HepG2 (cell line): ENCODE data around the gene TEX19. TPM values are rescaled to one million over a fixed set of nuclear protein-coding genes. Genes with fewer than 3 reads are reported as not detected.

Experiments
- CHD2 ChIP-seq: IDR thresholded peaks from 2 replicates; pipeline ENCODE4 v1.6.1; 2011; ENCODE audit warnings: low read depth, low read length, improper control_type of control experiment
- EZH2 ChIP-seq: conservative IDR thresholded peaks from 2 replicates; pipeline ENCODE4 v1.6.1; 2012; ENCODE audit warnings: mild to moderate bottlenecking, low read depth, low read length, moderate library complexity
- FOSL2 ChIP-seq: sonication (generic); formaldehyde crosslinking; IDR thresholded peaks from 2 replicates; pipeline ENCODE4 v1.4.0; 2020; ENCODE audit warnings: missing genetic modification reagents
- HES4 ChIP-seq: sonication (generic); formaldehyde crosslinking; IDR thresholded peaks from 2 replicates; pipeline ENCODE4 v1.9.0; 2021; ENCODE audit warnings: mild to moderate bottlenecking, missing genetic modification reagents, borderline replicate concordance
- HHEX ChIP-seq: IDR thresholded peaks from 2 replicates; pipeline ENCODE4 v1.6.1; 2016; ENCODE audit warnings: control low read depth
- HNRNPUL1 ChIP-seq: fragments of 200-400 bp; formaldehyde crosslinking; IDR thresholded peaks from 2 replicates; pipeline ENCODE4 v1.6.1; 2017; ENCODE audit warnings: low read depth, mild to moderate bottlenecking, low read length, moderate library complexity
- MAFK ChIP-seq, 2 experiments: IDR thresholded peaks in 1 of 2; conservative IDR thresholded peaks in 1 of 2; 2 replicates each; pipeline ENCODE4 v1.6.1; 2011; ENCODE audit warnings: improper control_type of control experiment in 2 of 2, low read length in 2 of 2
- NR2F6 ChIP-seq, 2 experiments: IDR thresholded peaks; 2 replicates each; pipeline ENCODE4 v1.6.1; 2016; ENCODE audit warnings: antibody characterized with exemption in 1 of 2, mild to moderate bottlenecking in 1 of 2
- PAWR ChIP-seq: sonication (generic); formaldehyde crosslinking; IDR thresholded peaks from 2 replicates; pipeline ENCODE4 v1.4.0; 2020; ENCODE audit warnings: missing genetic modification reagents, mild to moderate bottlenecking, borderline replicate concordance
- PTBP1 ChIP-seq: fragments of 200-400 bp; formaldehyde crosslinking; IDR thresholded peaks from 2 replicates; pipeline ENCODE4 v1.6.1; 2018; ENCODE audit warnings: low read length, low read depth; ENCODE audit not compliant: poor library complexity, severe bottlenecking
- SIX1 ChIP-seq: sonication (generic); formaldehyde crosslinking; IDR thresholded peaks from 2 replicates; pipeline ENCODE4 v1.4.0; 2020; ENCODE audit warnings: missing genetic modification reagents, borderline replicate concordance
- SMAD9 ChIP-seq: sonication (generic); formaldehyde crosslinking; IDR thresholded peaks from 2 replicates; pipeline ENCODE4 v1.5.1; 2020; ENCODE audit warnings: mild to moderate bottlenecking, missing genetic modification reagents
- SRY ChIP-seq: sonication (generic); formaldehyde crosslinking; IDR thresholded peaks from 2 replicates; pipeline ENCODE4 v1.8.0; 2022; ENCODE audit warnings: mild to moderate bottlenecking, missing genetic modification reagents
- TBP ChIP-seq: sonication (generic); formaldehyde crosslinking; IDR thresholded peaks from 2 replicates; pipeline ENCODE4 v1.5.0; 2020; ENCODE audit warnings: missing genetic modification reagents
- ZNF136 ChIP-seq: sonication (generic); formaldehyde crosslinking; IDR thresholded peaks from 2 replicates; pipeline ENCODE4 v1.8.1; 2022; ENCODE audit warnings: low read depth, mild to moderate bottlenecking, moderate library complexity, missing genetic modification reagents
- ZNF354B ChIP-seq: sonication (generic); formaldehyde crosslinking; IDR thresholded peaks from 2 replicates; pipeline ENCODE4 v1.8.0; 2022; ENCODE audit warnings: mild to moderate bottlenecking, missing genetic modification reagents
- ZNF691 ChIP-seq: sonication (generic); formaldehyde crosslinking; IDR thresholded peaks from 2 replicates; pipeline ENCODE4 v1.4.0; 2020; ENCODE audit warnings: missing genetic modification reagents, low read depth, mild to moderate bottlenecking, borderline replicate concordance
- ZNF746 ChIP-seq: sonication (generic); formaldehyde crosslinking; IDR thresholded peaks from 2 replicates; pipeline ENCODE4 v1.8.0; 2022; ENCODE audit warnings: mild to moderate bottlenecking, missing genetic modification reagents
- ZNF766 ChIP-seq: sonication (generic); formaldehyde crosslinking; IDR thresholded peaks from 2 replicates; pipeline ENCODE4 v1.5.0; 2020; ENCODE audit warnings: missing genetic modification reagents, borderline replicate concordance
- ZNF83 ChIP-seq: sonication (generic); formaldehyde crosslinking; IDR thresholded peaks from 2 replicates; pipeline ENCODE4 v1.4.0; 2020; ENCODE audit warnings: missing genetic modification reagents, mild to moderate bottlenecking, borderline replicate concordance
- polyA plus RNA-seq, 8 experiments: library from polyadenylated mRNA; depleted of rRNA in 3 of 8; stranded (reverse) in 7 of 8; unstranded in 1 of 8; fragments of >200 nt; fragmentation: Illumina TruSeq in 4 of 8; extraction: Trizol in 4 of 8; gene quantifications; 2 replicates each; pipeline versions ENCODE4 v1.2.1 to v1.2.3, GENCODE V29; 2011 to 2016; ENCODE audit warnings: low read depth in 4 of 8, missing spikeins in 1 of 8, mixed read lengths in 1 of 8; ENCODE audit not compliant: insufficient read depth in 1 of 8
- total RNA-seq, 5 experiments: library from RNA; depleted of rRNA; stranded (reverse); fragments of >200 nt; fragmentation: Illumina TruSeq; extraction: Trizol; gene quantifications; 2 replicates each; pipeline ENCODE4 v1.2.3, GENCODE V29; 2016; ENCODE audit warnings: low read depth in 1 of 5
- TF ChIP-seq, protein P1 (sequence below): sonication (generic); formaldehyde crosslinking; IDR thresholded peaks from 2 replicates; pipeline ENCODE4 v1.4.0; 2020; ENCODE audit warnings: mild to moderate bottlenecking, low read depth, missing genetic modification reagents
- TF ChIP-seq, protein P2 (sequence below): sonication (generic); formaldehyde crosslinking; IDR thresholded peaks from 2 replicates; pipeline ENCODE4 v1.4.0; 2020; ENCODE audit warnings: missing genetic modification reagents, mild to moderate bottlenecking, borderline replicate concordance
- TF ChIP-seq, protein P3 (sequence below): sonication (generic); formaldehyde crosslinking; IDR thresholded peaks from 2 replicates; pipeline ENCODE4 v1.9.0; 2022; ENCODE audit warnings: low read depth, missing genetic modification reagents

TEX19 gene
- total and polyA plus RNA-seq, 2 of the 13 experiments (the other 11 are each of a cell fraction or from before 2014, with no cell fraction given): 1.3 to 6.0 TPM

DNA sequence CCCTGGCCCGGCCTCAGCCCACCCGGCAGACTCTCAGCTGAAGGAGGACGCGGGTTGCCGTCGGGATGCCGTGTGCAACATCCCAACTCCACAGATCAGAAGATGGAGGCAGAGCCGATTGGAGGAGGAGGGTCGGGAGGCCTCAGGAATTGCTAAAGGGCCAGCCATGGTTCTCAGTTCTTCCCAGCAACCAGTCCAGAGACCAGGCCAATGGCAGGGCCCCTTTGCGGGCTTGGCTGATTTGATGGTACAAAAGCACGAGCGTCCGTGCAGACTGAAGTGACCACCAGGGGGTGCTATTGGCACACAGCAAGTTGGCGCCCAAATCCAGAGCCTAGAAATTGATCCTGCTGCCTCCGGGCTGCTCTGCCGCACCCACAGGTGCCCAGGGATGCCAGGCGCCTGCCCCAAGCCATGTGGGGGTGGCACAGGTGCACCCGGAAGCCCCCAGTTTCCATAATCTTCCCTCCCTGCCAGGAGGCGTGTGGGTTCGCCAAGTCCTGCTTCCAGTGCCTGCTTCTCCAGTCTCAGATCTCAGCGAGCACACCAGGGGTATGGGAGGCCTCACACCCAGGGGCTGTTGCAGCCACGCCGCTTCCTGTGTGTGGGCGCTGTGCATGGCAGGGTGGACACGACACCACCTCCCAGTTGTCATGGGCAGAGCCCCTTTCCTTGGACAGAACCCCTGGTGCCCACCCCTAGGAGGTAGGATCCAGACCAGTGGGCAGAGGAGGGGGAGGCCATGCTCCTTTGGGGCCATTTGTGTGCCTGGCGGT is 7.1 kb upstream of the TEX19 start (continued):
- TF ChIP-seq PAWR (CRISPR knock-in tag): no peak; the same call in 1 of the 2 replicates
- TF ChIP-seq HNRNPUL1: no peak
- 0 out of 2 replicates have a peak, but pooled peaks have one; percentile 29 for TF ChIP-seq FOSL2 (CRISPR knock-in tag)
- no peak for TF ChIP-seq MAFK (conservative IDR thresholded peaks at IDR 0.05 in 1 of 2, IDR thresholded peaks at IDR 0.05 in 1 of 2; ENCODE audit: low read length in 2 of 2)
- no peak for TF ChIP-seq EZH2
- TF ChIP-seq ZNF691 (CRISPR knock-in tag): peak; percentile 55; the same call in 1 of the 2 replicates
- TF ChIP-seq PTBP1: peak; percentile 26
- TF ChIP-seq ZNF354B (CRISPR knock-in tag): no peak; the same call in 1 of the 2 replicates
- 0 out of 2 replicates have a peak, but pooled peaks have one; percentile 60 for TF ChIP-seq ZNF766 (CRISPR knock-in tag)
- TF ChIP-seq, protein P1, sequence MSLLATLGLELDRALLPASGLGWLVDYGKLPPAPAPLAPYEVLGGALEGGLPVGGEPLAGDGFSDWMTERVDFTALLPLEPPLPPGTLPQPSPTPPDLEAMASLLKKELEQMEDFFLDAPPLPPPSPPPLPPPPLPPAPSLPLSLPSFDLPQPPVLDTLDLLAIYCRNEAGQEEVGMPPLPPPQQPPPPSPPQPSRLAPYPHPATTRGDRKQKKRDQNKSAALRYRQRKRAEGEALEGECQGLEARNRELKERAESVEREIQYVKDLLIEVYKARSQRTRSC: no peak
- TF ChIP-seq CHD2: no peak
- TF ChIP-seq, protein P2, sequence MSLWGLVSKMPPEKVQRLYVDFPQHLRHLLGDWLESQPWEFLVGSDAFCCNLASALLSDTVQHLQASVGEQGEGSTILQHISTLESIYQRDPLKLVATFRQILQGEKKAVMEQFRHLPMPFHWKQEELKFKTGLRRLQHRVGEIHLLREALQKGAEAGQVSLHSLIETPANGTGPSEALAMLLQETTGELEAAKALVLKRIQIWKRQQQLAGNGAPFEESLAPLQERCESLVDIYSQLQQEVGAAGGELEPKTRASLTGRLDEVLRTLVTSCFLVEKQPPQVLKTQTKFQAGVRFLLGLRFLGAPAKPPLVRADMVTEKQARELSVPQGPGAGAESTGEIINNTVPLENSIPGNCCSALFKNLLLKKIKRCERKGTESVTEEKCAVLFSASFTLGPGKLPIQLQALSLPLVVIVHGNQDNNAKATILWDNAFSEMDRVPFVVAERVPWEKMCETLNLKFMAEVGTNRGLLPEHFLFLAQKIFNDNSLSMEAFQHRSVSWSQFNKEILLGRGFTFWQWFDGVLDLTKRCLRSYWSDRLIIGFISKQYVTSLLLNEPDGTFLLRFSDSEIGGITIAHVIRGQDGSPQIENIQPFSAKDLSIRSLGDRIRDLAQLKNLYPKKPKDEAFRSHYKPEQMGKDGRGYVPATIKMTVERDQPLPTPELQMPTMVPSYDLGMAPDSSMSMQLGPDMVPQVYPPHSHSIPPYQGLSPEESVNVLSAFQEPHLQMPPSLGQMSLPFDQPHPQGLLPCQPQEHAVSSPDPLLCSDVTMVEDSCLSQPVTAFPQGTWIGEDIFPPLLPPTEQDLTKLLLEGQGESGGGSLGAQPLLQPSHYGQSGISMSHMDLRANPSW (CRISPR knock-in tag): no peak; the same call in 1 of the 2 replicates
- TF ChIP-seq HES4 (CRISPR knock-in tag): peak; percentile 51; the same call in 1 of the 2 replicates
- TF ChIP-seq SMAD9: no peak
- no peak for TF ChIP-seq HHEX (CRISPR knock-in tag)
- TF ChIP-seq, protein P3, sequence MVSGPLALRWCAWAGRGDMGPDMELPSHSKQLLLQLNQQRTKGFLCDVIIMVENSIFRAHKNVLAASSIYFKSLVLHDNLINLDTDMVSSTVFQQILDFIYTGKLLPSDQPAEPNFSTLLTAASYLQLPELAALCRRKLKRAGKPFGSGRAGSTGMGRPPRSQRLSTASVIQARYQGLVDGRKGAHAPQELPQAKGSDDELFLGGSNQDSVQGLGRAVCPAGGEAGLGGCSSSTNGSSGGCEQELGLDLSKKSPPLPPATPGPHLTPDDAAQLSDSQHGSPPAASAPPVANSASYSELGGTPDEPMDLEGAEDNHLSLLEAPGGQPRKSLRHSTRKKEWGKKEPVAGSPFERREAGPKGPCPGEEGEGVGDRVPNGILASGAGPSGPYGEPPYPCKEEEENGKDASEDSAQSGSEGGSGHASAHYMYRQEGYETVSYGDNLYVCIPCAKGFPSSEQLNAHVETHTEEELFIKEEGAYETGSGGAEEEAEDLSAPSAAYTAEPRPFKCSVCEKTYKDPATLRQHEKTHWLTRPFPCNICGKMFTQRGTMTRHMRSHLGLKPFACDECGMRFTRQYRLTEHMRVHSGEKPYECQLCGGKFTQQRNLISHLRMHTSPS (CRISPR knock-in tag): peak; percentile 86; the same call in 1 of the 2 replicates
- TF ChIP-seq NR2F6 (IDR thresholded peaks at IDR 0.05): no peak
- peak; percentile 34; the same call in 1 of the 2 replicates for TF ChIP-seq NR2F6 (CRISPR knock-in tag; IDR thresholded peaks at IDR 0.05)
- peak; percentile 55; the same call in 1 of the 2 replicates for TF ChIP-seq ZNF746 (CRISPR knock-in tag)
- no peak; the same call in 1 of the 2 replicates for TF ChIP-seq ZNF136 (CRISPR knock-in tag)
- TF ChIP-seq TBP (CRISPR knock-in tag): no peak
- no peak for TF ChIP-seq SRY (CRISPR knock-in tag)
- peak; percentile 86; the same call in 1 of the 2 replicates for TF ChIP-seq ZNF83 (CRISPR knock-in tag)
- TF ChIP-seq SIX1 (CRISPR knock-in tag): peak; percentile 38; the same call in 1 of the 2 replicates
